Smooth muscle cell (in vitro differentiated cells): ENCODE results near the gene PUS1. TPM values are rescaled to one million over a fixed set of nuclear protein-coding genes. Genes with fewer than 3 reads are reported as not detected.

Experiments used
- DNase-seq: peaks from one replicate; lab custom pipeline; 2025; ENCODE audit not compliant: unreplicated experiment; lab: John Stamatoyannopoulos, UW
- H2AFZ ChIP-seq: fragments of 200-600 bp; sonication (generic); 2 replicates; pipeline ENCODE4 v1.6.0; 2016; ENCODE audit warnings: antibody characterized with exemption, low read depth, mild to moderate bottlenecking
- H3F3A ChIP-seq: fragments of 200-600 bp; sonication (generic); 2 replicates; pipeline ENCODE4 v1.6.0; 2017; ENCODE audit warnings: antibody characterized with exemption, low read depth
- H3K27ac ChIP-seq: fragments of 200-600 bp; sonication (generic); 2 replicates; pipeline ENCODE4 v1.5.1; 2016; ENCODE audit warnings: low read depth, mild to moderate bottlenecking
- H3K27me3 ChIP-seq: fragments of 200-600 bp; sonication (generic); 2 replicates; pipeline ENCODE4 v1.6.1; 2016; ENCODE audit warnings: low read depth, mild to moderate bottlenecking
- H3K36me3 ChIP-seq: fragments of 200-600 bp; sonication (generic); 2 replicates; pipeline ENCODE4 v1.5.1; 2016; ENCODE audit warnings: low read depth
- H3K4me1 ChIP-seq: fragments of 200-600 bp; sonication (generic); 2 replicates; pipeline ENCODE4 v1.5.1; 2016; ENCODE audit warnings: low read depth
- H3K4me2 ChIP-seq: fragments of 200-600 bp; sonication (generic); 2 replicates; pipeline ENCODE4 v1.6.0; 2016; ENCODE audit warnings: mild to moderate bottlenecking
- H3K4me3 ChIP-seq: fragments of 200-600 bp; sonication (generic); 2 replicates; pipeline ENCODE4 v1.5.1; 2016; ENCODE audit warnings: mild to moderate bottlenecking
- H3K79me2 ChIP-seq: fragments of 200-600 bp; sonication (generic); 2 replicates; pipeline ENCODE4 v1.6.0; 2016; ENCODE audit warnings: low read depth, mild to moderate bottlenecking
- H3K9ac ChIP-seq: fragments of 200-600 bp; sonication (generic); 2 replicates; pipeline ENCODE4 v1.6.0; 2016; ENCODE audit warnings: low read depth
- H3K9me3 ChIP-seq: fragments of 200-600 bp; sonication (generic); replicated peaks from 2 replicates; pipeline ENCODE4 v1.5.1; 2016; ENCODE audit warnings: low read depth
- H4K20me1 ChIP-seq: fragments of 200-600 bp; sonication (generic); 2 replicates; pipeline ENCODE4 v1.6.0; 2016; ENCODE audit warnings: low read depth
- CTCF ChIP-seq: fragments of 200-600 bp; sonication (generic); IDR thresholded peaks from 2 replicates; pipeline ENCODE4 v1.5.1; 2017; ENCODE audit warnings: borderline replicate concordance, mild to moderate bottlenecking, antibody characterized with exemption; ENCODE audit not compliant: insufficient read depth, poor library complexity, severe bottlenecking
- WGBS: methylation state at CpG from one replicate; pipeline ENCODE4 v1.1.7; 2016; ENCODE audit warnings: low lambda C conversion rate; 5-methylcytosine and 5-hydroxymethylcytosine counted together
- polyA plus RNA-seq: library from polyadenylated mRNA; unstranded; fragments of >200 nt; fragmentation: Nextera tagmentation; extraction: Ambion mirVana; gene quantifications from 2 replicates; pipeline ENCODE4 v1.2.1, GENCODE V29; 2016
- small RNA-seq: library from RNA; depleted of rRNA; stranded (forward); fragments of <200 nt; gene quantifications from one replicate; pipeline ENCODE3, GENCODE V24; 2014
- total RNA-seq: library from RNA; depleted of rRNA; stranded (reverse); fragments of >200 nt; gene quantifications from 2 replicates; pipeline ENCODE4 v1.2.3, GENCODE V29; 2014

PUS1 gene
- total and polyA plus RNA-seq, 2 experiments from 2014 or later, result 6.6 to 22.2 TPM

DNA sequence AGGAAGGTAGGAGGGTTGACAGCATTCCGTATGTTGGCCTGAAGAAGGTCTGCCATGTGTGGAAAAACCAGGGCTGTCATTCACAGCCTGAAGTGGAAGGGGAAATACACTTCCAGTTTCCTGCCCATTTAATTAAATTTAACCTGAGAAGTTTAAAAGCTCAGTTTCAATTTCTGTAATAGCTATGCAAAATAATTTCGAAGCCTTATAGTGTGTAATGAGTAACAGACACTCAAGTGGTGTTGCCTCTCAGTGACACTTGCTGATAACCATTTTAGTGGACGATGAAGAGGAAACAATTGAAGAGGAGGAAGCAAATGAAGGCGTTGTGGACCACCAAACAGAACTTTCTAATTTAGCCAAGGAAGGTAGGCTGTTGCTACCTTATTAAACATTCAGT, 65.5 kb downstream of the PUS1 start:
- peaks cover 2% of the 10 kb centered on the region for H3K36me3 ChIP-seq

More for the DNA sequence above, 65.5 kb downstream of the PUS1 start:
- Histone ChIP-seq H3K4me2 (no peak overlapping the region), H3K9me3 (no peaks in the 10 kb centered on the region), H2AFZ (no peak overlapping the region), H3K9ac (no peak overlapping the region), H3F3A (no peaks in the 10 kb centered on the region), H3K4me3 (no peak overlapping the region), H4K20me1 (no peaks in the 10 kb centered on the region), H3K4me1 (peaks cover 41% of the 10 kb centered on the region), H3K79me2 (no peaks in the 10 kb centered on the region), H3K27me3 (no peaks in the 10 kb centered on the region), H3K27ac (no peak overlapping the region)
- no peak for TF ChIP-seq CTCF
- WGBS, result 98% methylated on average over 4 of the region's 4 CpGs
- DNase-seq, result no peak

Small RNA genes within 50 kb of the gene (small RNA-seq; reads per million reads assigned to genes)
- not detected for gene AC131009.3

Other genes starting within 250 kb of the PUS1 start
- 19.4 and 32.3 TPM in 2 replicates for gene SFSWAP, start 218.2 kb upstream of the PUS1 start, total RNA-seq
- 24.1 and 33.5 TPM in 2 replicates for gene SFSWAP, start 218.2 kb upstream of the PUS1 start, polyA plus RNA-seq
- gene MMP17, start 100.9 kb upstream of the PUS1 start, total RNA-seq, result 0.81 and 1.6 TPM in 2 replicates
- gene MMP17, start 100.9 kb upstream of the PUS1 start, polyA plus RNA-seq, result 1.3 and 4.3 TPM in 2 replicates
- gene ULK1, start 34.7 kb upstream of the PUS1 start, total RNA-seq, result 8.1 and 10.5 TPM in 2 replicates
- gene ULK1, start 34.7 kb upstream of the PUS1 start, polyA plus RNA-seq, result 8.5 and 19.9 TPM in 2 replicates
- 10.9 and 13.6 TPM in 2 replicates for gene EP400, start 20.7 kb downstream of the PUS1 start, total RNA-seq
- gene EP400, start 20.7 kb downstream of the PUS1 start, polyA plus RNA-seq, result 6.6 and 9.8 TPM in 2 replicates
- gene DDX51, start 215.0 kb downstream of the PUS1 start, total RNA-seq, result 1.6 and 5.2 TPM in 2 replicates
- 12.5 and 15.1 TPM in 2 replicates for gene DDX51, start 215.0 kb downstream of the PUS1 start, polyA plus RNA-seq
- 6.2 and 9.8 TPM in 2 replicates for gene NOC4L, start 215.2 kb downstream of the PUS1 start, total RNA-seq
- 39.9 and 42.2 TPM in 2 replicates for gene NOC4L, start 215.2 kb downstream of the PUS1 start, polyA plus RNA-seq